K562 (cell line): ENCODE results near the gene MME. TPM values are rescaled to one million over a fixed set of nuclear protein-coding genes. Genes with fewer than 3 reads are reported as not detected.

ENCODE experiments used
- CREBBP ChIP-seq: IDR thresholded peaks from one replicate; pipeline ENCODE4 v1.6.1; 2012; ENCODE audit warnings: low read depth, mild to moderate bottlenecking, control low read depth, inconsistent platforms, low read length
- NCOA4 ChIP-seq: fragments of 450-650 bp; IDR thresholded peaks from 2 replicates; pipeline ENCODE4 v1.6.1; 2018; ENCODE audit warnings: mild to moderate bottlenecking; ENCODE audit not compliant: partially characterized antibody
- SUPT5H ChIP-seq: fragments of 450-650 bp; IDR thresholded peaks from 2 replicates; pipeline ENCODE4 v1.6.1; 2016
- TBL1XR1 ChIP-seq, 2 experiments: IDR thresholded peaks; 2 replicates each; pipeline ENCODE4 v1.6.1; 2012; ENCODE audit warnings: improper control_type of control experiment in 2 of 2, low read length in 2 of 2, mild to moderate bottlenecking in 1 of 2
- ZNF324 ChIP-seq: fragments of 250-450 bp; sonication (Bioruptor Pico); IDR thresholded peaks from 2 replicates; pipeline ENCODE4 v1.4.0; 2020; ENCODE audit warnings: mild to moderate bottlenecking
- polyA plus RNA-seq, 8 experiments: library from polyadenylated mRNA; depleted of rRNA in 4 of 8; stranded (reverse) in 5 of 8; unstranded in 3 of 8; fragments of >200 nt; fragmentation: Nextera tagmentation in 2 of 8; fragmentation: Illumina TruSeq in 1 of 8; extraction: Ambion mirVana in 2 of 8; extraction: Trizol in 1 of 8; gene quantifications; 2 replicates each; pipeline versions ENCODE4 v1.2.1 to v1.2.3, GENCODE V29; 2011 to 2014; ENCODE audit warnings: inconsistent platforms in 1 of 8, missing spikeins in 1 of 8
- total RNA-seq, 7 experiments: library from RNA; depleted of rRNA in 6 of 7; stranded (reverse); fragments of >200 nt in 6 of 7; fragmentation: Illumina TruSeq in 2 of 7; extraction: Trizol in 2 of 7; gene quantifications; 2 replicates each; pipeline versions ENCODE4 v1.2.1 to v1.2.3, GENCODE V29; 2011 to 2021; ENCODE audit warnings: low replicate concordance in 1 of 7
- TF ChIP-seq, protein P1 (sequence below): fragments of 450-650 bp; IDR thresholded peaks from 2 replicates; pipeline ENCODE4 v1.6.1; 2016; ENCODE audit warnings: mild to moderate bottlenecking
- TF ChIP-seq, protein P2 (sequence below): fragments of 450-650 bp; IDR thresholded peaks from 2 replicates; pipeline ENCODE4 v1.6.1; 2018; ENCODE audit warnings: mild to moderate bottlenecking, low read depth; ENCODE audit not compliant: partially characterized antibody

Gene MME
- total and polyA plus RNA-seq, 9 of the 15 experiments (the other 6 are each of a cell fraction or from before 2014, with no cell fraction given) = 0.80 to 8.6 (median 2.5) TPM

DNA sequence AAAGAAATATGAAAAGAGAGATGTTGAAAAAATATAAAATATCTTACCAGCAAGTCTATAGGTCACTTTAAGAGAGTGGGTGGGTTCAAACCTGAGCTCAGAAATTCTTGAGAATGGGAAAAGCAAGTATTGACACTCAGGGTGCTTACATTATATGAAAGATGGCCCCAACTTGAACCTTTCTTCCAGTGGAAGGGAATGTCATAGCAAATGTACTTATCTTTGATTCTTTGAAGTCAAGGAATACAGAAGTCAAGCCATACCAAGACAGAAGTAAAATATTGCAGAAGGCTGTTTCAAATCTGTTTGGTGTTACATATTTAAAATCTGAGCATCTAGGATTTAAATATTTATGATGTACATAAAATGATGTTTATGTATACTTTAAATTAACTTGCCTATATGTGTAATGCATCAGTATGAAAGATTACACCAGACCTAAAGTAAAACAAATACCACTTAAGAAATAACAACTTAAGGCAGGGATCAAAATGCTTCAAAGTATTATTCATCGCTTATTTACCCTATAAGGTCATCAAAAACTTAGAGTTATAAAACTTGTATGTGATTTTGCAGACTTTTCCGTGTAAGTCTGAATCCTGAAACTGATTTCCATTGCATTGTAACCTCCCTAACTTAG, 8.7 kb downstream of the MME start (continued):
- TF ChIP-seq, protein P1, sequence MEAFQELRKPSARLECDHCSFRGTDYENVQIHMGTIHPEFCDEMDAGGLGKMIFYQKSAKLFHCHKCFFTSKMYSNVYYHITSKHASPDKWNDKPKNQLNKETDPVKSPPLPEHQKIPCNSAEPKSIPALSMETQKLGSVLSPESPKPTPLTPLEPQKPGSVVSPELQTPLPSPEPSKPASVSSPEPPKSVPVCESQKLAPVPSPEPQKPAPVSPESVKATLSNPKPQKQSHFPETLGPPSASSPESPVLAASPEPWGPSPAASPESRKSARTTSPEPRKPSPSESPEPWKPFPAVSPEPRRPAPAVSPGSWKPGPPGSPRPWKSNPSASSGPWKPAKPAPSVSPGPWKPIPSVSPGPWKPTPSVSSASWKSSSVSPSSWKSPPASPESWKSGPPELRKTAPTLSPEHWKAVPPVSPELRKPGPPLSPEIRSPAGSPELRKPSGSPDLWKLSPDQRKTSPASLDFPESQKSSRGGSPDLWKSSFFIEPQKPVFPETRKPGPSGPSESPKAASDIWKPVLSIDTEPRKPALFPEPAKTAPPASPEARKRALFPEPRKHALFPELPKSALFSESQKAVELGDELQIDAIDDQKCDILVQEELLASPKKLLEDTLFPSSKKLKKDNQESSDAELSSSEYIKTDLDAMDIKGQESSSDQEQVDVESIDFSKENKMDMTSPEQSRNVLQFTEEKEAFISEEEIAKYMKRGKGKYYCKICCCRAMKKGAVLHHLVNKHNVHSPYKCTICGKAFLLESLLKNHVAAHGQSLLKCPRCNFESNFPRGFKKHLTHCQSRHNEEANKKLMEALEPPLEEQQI = no peak
- TF ChIP-seq CREBBP (no peak), SUPT5H (no peak), NCOA4 (no peak), TBL1XR1 (IDR thresholded peaks at IDR 0.05; ENCODE audit: low read length in 2 of 2) (no peak), ZNF324 (CRISPR knock-in tag) (no peak)
- TF ChIP-seq, protein P2, sequence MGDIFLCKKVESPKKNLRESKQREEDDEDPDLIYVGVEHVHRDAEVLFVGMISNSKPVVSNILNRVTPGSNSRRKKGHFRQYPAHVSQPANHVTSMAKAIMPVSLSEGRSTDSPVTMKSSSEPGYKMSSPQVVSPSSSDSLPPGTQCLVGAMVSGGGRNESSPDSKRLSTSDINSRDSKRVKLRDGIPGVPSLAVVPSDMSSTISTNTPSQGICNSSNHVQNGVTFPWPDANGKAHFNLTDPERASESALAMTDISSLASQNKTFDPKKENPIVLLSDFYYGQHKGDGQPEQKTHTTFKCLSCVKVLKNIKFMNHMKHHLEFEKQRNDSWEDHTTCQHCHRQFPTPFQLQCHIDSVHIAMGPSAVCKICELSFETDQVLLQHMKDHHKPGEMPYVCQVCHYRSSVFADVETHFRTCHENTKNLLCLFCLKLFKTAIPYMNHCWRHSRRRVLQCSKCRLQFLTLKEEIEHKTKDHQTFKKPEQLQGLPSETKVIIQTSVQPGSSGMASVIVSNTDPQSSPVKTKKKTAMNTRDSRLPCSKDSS = no peak
- TF ChIP-seq, all 486 proteins: peak for 0
